ENCODE measurements around the gene TNNC1. TPM values are rescaled to one million over a fixed set of nuclear protein-coding genes. Genes with fewer than 3 reads are reported as not detected.

TNNC1 gene
- total RNA-seq, 1 experiment from 2014 or later = 8.3 TPM

GRCh38 chr3:52492059-52492458 lies 38.2 kb upstream of the TNNC1 start:
- Histone ChIP-seq H2AFZ (no peak overlapping the region), H3K36me3 (ENCODE audit: low read depth) (no peaks in the 10 kb centered on the region), H3K9me2 (ENCODE audit: insufficient read depth) (no peaks in the 10 kb centered on the region), H3K79me2 (ENCODE audit: low read depth) (no peaks in the 10 kb centered on the region), H3K4me2 (no peak overlapping the region), H3K27ac (no peak overlapping the region), H4K20me1 (ENCODE audit: insufficient read depth) (no peaks in the 10 kb centered on the region), H3K4me1 (replicated peaks; ENCODE audit: insufficient read depth) (no peaks in the 10 kb centered on the region), H3K4me3 (no peak overlapping the region), H3K27me3 (ENCODE audit: insufficient read depth, low read depth) (no peaks in the 10 kb centered on the region), H3K9me3 (ENCODE audit: insufficient read depth, low read depth) (no peaks in the 10 kb centered on the region), H3F3A (ENCODE audit: insufficient read depth, low read depth) (no peaks in the 10 kb centered on the region)
- ChIA-PET CTCF (no interaction called here), POLR2A (ENCODE audit: unreplicated experiment) (no interaction called here)
- DNase-seq = no peak
- intact Hi-C loops (cut with micrococcal nuclease; ENCODE audit: unreplicated experiment) = no loop called here
- BruUV-seq (replicated peaks) = no TSS peak
- no peak for TF ChIP-seq CTCF (conservative IDR thresholded peaks at IDR 0.05)
- no peak for TF ChIP-seq EZH2 (IDR thresholded peaks at IDR 0.05; ENCODE audit: low read depth)

- no peaks in the 10 kb centered on the region for H3K79me2 ChIP-seq (ENCODE audit: low read depth)
- no peak overlapping the region for H3K4me2 ChIP-seq
- H3K27me3 ChIP-seq (ENCODE audit: insufficient read depth, low read depth) = no peaks in the 10 kb centered on the region
- no peak overlapping the region for H3K4me3 ChIP-seq
- no TSS peak for BruUV-seq (replicated peaks)
- H3K27ac ChIP-seq = no peak overlapping the region
- CTCF ChIA-PET = no interaction called here
- TF ChIP-seq EZH2 (IDR thresholded peaks at IDR 0.05; ENCODE audit: low read depth) = no peak
- no peak for TF ChIP-seq CTCF (conservative IDR thresholded peaks at IDR 0.05)
- no peak for DNase-seq
- intact Hi-C loops (cut with micrococcal nuclease; ENCODE audit: unreplicated experiment) = no loop called here
- no peaks in the 10 kb centered on the region for H3F3A ChIP-seq (ENCODE audit: insufficient read depth, low read depth)
- POLR2A ChIA-PET (ENCODE audit: unreplicated experiment) = no interaction called here
- H4K20me1 ChIP-seq (ENCODE audit: insufficient read depth) = no peaks in the 10 kb centered on the region
- no peak overlapping the region for H2AFZ ChIP-seq
- H3K4me1 ChIP-seq (replicated peaks; ENCODE audit: insufficient read depth) = no peaks in the 10 kb centered on the region
- no peaks in the 10 kb centered on the region for H3K9me3 ChIP-seq (ENCODE audit: insufficient read depth, low read depth)
- H3K9me2 ChIP-seq (ENCODE audit: insufficient read depth) = no peaks in the 10 kb centered on the region
- no peaks in the 10 kb centered on the region for H3K36me3 ChIP-seq (ENCODE audit: low read depth)
These were observed 37.2 kb upstream of the TNNC1 start for GRCh38 chr3:52490939-52491526.

GRCh38 chr3:52490035-52490938 lies 36.4 kb upstream of the TNNC1 start:
- H3K27ac ChIP-seq = no peak overlapping the region
- H2AFZ ChIP-seq = no peak overlapping the region
- intact Hi-C loops (cut with micrococcal nuclease; ENCODE audit: unreplicated experiment) = no loop called here
- H3K9me3 ChIP-seq (ENCODE audit: insufficient read depth, low read depth) = no peaks in the 10 kb centered on the region
- no peak for DNase-seq
- no peak overlapping the region for H3K4me2 ChIP-seq
- H3F3A ChIP-seq (ENCODE audit: insufficient read depth, low read depth) = no peaks in the 10 kb centered on the region
- H3K27me3 ChIP-seq (ENCODE audit: insufficient read depth, low read depth) = no peaks in the 10 kb centered on the region
- no peaks in the 10 kb centered on the region for H3K4me1 ChIP-seq (replicated peaks; ENCODE audit: insufficient read depth)
- no peaks in the 10 kb centered on the region for H4K20me1 ChIP-seq (ENCODE audit: insufficient read depth)
- no peak overlapping the region for H3K4me3 ChIP-seq
- ChIA-PET POLR2A (ENCODE audit: unreplicated experiment) (interaction anchor here (0.5 to 0.7 kb wide), 2 partner anchors 46 to 448 kb away, joined by 3 read pairs; no protein-coding TSS in a partner anchor), CTCF (no interaction called here)
- H3K9me2 ChIP-seq (ENCODE audit: insufficient read depth) = no peaks in the 10 kb centered on the region
- H3K36me3 ChIP-seq (ENCODE audit: low read depth) = no peaks in the 10 kb centered on the region
- BruUV-seq (replicated peaks) = no TSS peak
- TF ChIP-seq EZH2 (IDR thresholded peaks at IDR 0.05; ENCODE audit: low read depth) (no peak), CTCF (conservative IDR thresholded peaks at IDR 0.05) (no peak)
- no peaks in the 10 kb centered on the region for H3K79me2 ChIP-seq (ENCODE audit: low read depth)

Measured in PC-9 (cell line).